Measurements from ENCODE around the gene HOMER1.

HOMER1 gene

DNA sequence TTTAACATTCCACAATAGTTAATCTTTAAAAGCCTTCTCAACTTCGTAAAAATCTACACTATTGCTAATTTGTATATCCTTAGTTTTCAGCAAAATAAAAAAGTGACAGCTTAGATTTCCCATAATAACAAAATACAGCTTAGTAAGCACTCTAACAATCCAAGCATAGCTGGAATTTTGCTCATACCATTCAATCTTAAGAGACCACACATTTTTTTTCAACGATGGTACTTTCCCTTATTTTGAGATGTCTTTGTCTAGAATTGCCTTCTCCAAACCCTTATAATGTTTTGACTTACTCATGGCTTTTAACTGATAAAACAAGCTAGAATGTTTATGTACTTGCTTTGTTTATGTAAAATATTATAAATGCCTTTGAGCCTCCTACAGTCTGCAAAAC lies 65.6 kb downstream of the HOMER1 start:
- Histone ChIP-seq H3K36me3 (peaks cover 32% of the 10 kb centered on the region), H3K27me3 (no peaks in the 10 kb centered on the region), H3K4me3 (no peak overlapping the region), H3K27ac (no peak overlapping the region), H3K4me2 (no peak overlapping the region), H3K9ac (no peak overlapping the region), H4K20me1 (no peaks in the 10 kb centered on the region), H3K4me1 (no peaks in the 10 kb centered on the region), H3K9me3 (no peaks in the 10 kb centered on the region)
- no peak for TF ChIP-seq Cebpa-rat (IDR thresholded peaks at IDR 0.05)

DNA sequence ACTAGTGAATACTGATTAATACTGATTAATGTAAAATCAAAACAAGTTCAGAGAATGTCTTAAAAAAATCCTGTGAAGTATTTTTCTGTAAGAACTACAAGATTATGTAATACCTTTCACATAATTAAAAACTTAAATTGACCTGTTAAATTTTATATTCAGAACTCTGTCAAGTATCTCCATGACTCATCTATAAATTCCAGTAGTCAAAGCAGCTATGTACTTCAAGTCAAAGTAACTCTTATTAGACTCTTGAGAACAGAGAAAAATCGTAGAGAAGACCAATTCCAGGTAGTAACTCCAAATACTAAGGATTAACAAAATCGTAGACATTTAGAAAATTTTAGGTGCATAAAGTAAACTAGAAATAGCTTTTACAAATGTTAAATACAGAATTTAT lies 77.1 kb downstream of the HOMER1 start:
- no peak overlapping the region for H3K4me2 ChIP-seq

DNA sequence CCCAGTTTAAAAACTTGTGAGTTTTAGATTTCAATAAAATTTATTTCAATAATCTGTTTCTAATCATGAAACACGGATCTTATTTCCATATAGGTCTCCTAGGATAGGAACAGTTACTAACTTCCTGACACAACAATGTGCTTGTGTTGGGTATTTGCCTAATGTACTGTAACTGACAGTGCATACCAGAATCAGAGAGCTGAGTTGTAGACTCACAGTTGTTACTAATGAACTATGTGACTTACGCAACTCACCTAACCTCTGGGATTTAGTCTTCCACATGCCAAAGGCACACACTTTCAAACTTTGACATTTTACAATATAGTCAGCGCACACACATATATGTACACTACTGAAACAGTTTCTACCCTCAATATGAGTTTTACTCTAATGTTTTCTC lies 77.7 kb downstream of the HOMER1 start:
- H3K4me1 ChIP-seq: no peaks in the 10 kb centered on the region
- peaks cover 38% of the 10 kb centered on the region for H3K36me3 ChIP-seq
- H3K27ac ChIP-seq: no peak overlapping the region
- H4K20me1 ChIP-seq: no peaks in the 10 kb centered on the region
- no peak for TF ChIP-seq Cebpa-rat (IDR thresholded peaks at IDR 0.05)
- H3K9me3 ChIP-seq: no peaks in the 10 kb centered on the region
- H3K27me3 ChIP-seq: no peaks in the 10 kb centered on the region
- no peak overlapping the region for H3K9ac ChIP-seq
- no peak overlapping the region for H3K4me3 ChIP-seq
- H3K4me2 ChIP-seq: no peak overlapping the region

More for the DNA sequence above, 77.1 kb downstream of the HOMER1 start:
- no peaks in the 10 kb centered on the region for H3K9me3 ChIP-seq
- H3K36me3 ChIP-seq: peaks cover 33% of the 10 kb centered on the region
- H3K4me1 ChIP-seq: no peaks in the 10 kb centered on the region
- no peaks in the 10 kb centered on the region for H4K20me1 ChIP-seq
- no peaks in the 10 kb centered on the region for H3K27me3 ChIP-seq
- H3K9ac ChIP-seq: no peak overlapping the region
- no peak overlapping the region for H3K4me3 ChIP-seq
- H3K27ac ChIP-seq: no peak overlapping the region
- no peak for TF ChIP-seq Cebpa-rat (IDR thresholded peaks at IDR 0.05)

DNA sequence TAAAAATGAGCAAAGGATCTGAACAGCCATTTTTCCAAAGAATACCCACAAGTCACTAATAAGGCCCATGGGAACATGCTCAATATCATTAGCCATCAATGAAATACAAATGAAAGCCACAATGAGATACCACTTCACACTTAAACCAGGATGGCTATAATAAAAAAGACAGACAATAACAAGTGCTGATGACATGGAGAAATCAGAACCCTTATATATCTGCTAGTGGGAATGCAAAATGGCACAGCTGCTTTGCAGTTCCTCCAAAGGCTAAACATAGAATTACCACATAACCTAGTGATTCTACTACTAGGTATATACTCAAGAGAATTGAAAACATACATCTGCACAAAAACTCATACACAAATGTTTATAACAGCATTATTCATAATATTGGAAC lies 83.7 kb downstream of the HOMER1 start:
- Histone ChIP-seq H3K36me3 (peaks cover 39% of the 10 kb centered on the region), H3K27ac (no peak overlapping the region)
- TF ChIP-seq Cebpa-rat (IDR thresholded peaks at IDR 0.05): no peak

DNA sequence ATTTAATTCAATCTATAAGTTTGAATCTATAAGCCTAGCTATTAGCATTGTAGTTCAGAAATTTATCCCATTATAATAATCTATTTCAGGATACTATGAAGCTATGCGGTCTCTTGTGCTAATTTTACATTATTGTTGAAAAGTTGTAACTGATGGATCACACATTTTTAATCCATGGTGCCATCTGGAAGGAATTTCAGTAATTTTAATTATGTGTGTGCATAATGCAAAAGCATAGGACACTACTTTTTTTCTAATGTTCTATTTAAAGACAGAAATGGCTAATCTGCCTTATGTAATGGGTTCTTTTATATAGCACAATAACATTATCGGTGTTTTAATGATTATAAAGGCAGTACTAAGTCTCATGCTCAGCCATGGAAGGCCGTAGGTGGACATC lies 90.6 kb downstream of the HOMER1 start:
- Histone ChIP-seq H3K9ac (no peak overlapping the region), H3K27ac (no peak overlapping the region), H3K27me3 (no peaks in the 10 kb centered on the region), H3K4me2 (no peak overlapping the region), H4K20me1 (no peaks in the 10 kb centered on the region), H3K4me3 (no peak overlapping the region), H3K4me1 (no peaks in the 10 kb centered on the region), H3K9me3 (no peaks in the 10 kb centered on the region), H3K36me3 (peaks cover 18% of the 10 kb centered on the region; the same call in 1 of the 2 replicates)
- TF ChIP-seq Cebpa-rat (IDR thresholded peaks at IDR 0.05): no peak

More for the DNA sequence above, 83.7 kb downstream of the HOMER1 start:
- Histone ChIP-seq H3K4me1 (no peaks in the 10 kb centered on the region), H3K9me3 (peaks cover 5% of the 10 kb centered on the region; the same call in 1 of the 2 replicates), H4K20me1 (no peaks in the 10 kb centered on the region), H3K9ac (no peak overlapping the region), H3K4me3 (no peak overlapping the region), H3K4me2 (no peak overlapping the region), H3K27me3 (no peaks in the 10 kb centered on the region)

DNA sequence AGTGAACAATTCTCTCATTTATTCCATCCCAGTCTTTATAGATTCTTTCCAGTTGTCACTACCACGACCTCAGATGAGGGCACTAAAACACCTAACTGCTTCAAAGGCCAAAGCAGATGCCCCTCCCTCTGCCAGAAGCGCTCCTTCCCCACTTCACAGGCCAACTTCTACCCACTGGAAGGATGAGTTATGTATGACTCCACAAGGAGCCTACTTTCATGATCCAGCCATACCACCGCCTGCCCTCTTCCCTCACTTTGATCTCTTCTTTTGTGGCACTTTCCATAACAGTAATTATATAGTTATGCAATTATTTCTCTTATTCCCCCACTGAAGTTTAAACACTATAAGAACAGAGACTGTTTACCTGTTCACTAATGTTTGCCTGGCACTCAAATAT lies 93.7 kb downstream of the HOMER1 start:
- H3K4me1 ChIP-seq: peaks cover 11% of the 10 kb centered on the region
- no peak for TF ChIP-seq Cebpa-rat (IDR thresholded peaks at IDR 0.05)
- H3K9me3 ChIP-seq: no peaks in the 10 kb centered on the region
- no peaks in the 10 kb centered on the region for H4K20me1 ChIP-seq
- no peak overlapping the region for H3K4me2 ChIP-seq
- H3K36me3 ChIP-seq: peaks cover 13% of the 10 kb centered on the region; the same call in 1 of the 2 replicates
- no peaks in the 10 kb centered on the region for H3K27me3 ChIP-seq
- no peak overlapping the region for H3K9ac ChIP-seq
- no peak overlapping the region for H3K27ac ChIP-seq
- H3K4me3 ChIP-seq: no peak overlapping the region

DNA sequence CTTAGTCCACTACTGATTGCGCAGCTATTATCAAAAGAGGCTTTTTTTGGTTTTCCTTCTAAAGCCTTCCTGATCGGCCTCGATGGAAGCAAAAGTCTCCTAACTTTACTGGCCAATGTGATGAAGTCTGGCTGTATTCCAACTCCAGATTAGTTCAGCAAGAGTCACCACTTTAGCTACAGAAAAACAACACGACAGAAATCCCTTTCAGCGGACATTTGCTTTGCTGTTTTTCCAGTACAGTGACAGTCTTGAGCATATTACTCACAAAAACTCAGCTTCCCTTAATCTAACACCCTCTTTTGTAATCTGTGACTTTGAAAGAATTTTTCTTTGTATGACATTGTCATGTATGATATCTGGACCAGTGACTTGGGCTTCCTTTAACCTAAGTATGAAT lies 95.7 kb downstream of the HOMER1 start:
- Histone ChIP-seq H3K9ac (no peak overlapping the region), H3K27me3 (no peaks in the 10 kb centered on the region), H3K9me3 (no peaks in the 10 kb centered on the region), H3K27ac (no peak overlapping the region), H3K4me3 (no peak overlapping the region), H3K4me2 (no peak overlapping the region), H4K20me1 (no peaks in the 10 kb centered on the region), H3K36me3 (peaks cover 15% of the 10 kb centered on the region), H3K4me1 (peaks cover 11% of the 10 kb centered on the region)
- TF ChIP-seq Cebpa-rat (IDR thresholded peaks at IDR 0.05): no peak

DNA sequence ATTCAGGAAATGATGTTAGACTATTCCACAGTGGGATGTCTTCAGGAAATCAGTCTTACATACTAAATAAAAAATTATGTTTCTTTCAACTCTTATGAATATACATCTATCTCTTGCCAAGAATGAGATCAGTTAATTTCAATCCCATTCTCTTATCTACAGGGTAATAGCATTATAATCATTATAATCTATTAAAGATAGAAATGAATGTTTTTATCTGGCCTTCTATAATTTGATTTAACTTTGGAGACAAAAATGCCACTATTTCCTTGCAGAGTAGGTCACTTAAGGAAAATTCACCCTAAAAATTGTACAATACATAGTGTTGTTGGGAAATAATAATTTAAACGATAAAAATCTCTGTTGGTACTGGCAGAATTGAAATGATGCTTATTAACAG lies 96.4 kb downstream of the HOMER1 start:
- H3K4me2 ChIP-seq: no peak overlapping the region
- no peaks in the 10 kb centered on the region for H3K27me3 ChIP-seq
- H3K36me3 ChIP-seq: peaks cover 15% of the 10 kb centered on the region
- no peak overlapping the region for H3K9ac ChIP-seq
- no peaks in the 10 kb centered on the region for H4K20me1 ChIP-seq
- peaks cover 11% of the 10 kb centered on the region for H3K4me1 ChIP-seq
- H3K4me3 ChIP-seq: no peak overlapping the region
- no peaks in the 10 kb centered on the region for H3K9me3 ChIP-seq
- no peak overlapping the region for H3K27ac ChIP-seq
- TF ChIP-seq Cebpa-rat (IDR thresholded peaks at IDR 0.05): no peak

DNA sequence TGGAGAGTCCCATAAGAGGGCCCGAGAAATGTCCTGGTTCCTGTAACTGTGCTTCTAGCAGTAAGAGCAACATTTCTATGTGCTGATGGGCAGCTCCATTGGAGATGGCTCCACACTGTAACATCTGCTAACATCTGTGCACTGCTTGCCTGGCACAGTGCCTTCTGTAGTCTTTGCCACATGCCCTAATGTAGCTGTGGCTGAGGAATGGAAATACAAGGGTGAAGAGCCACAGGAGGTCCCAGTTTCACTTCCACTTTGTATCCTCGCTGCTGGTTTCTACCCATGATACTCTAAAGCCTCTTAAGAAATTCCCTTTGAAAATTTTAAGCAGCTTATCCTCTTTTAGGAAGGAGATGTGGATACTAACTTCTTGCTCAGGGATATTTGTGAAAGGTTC lies 97.4 kb downstream of the HOMER1 start:
- H3K36me3 ChIP-seq: peaks cover 15% of the 10 kb centered on the region
- H3K4me3 ChIP-seq: no peak overlapping the region
- H3K4me2 ChIP-seq: peak overlapping the region; percentile 13; the same call in 1 of the 2 replicates

DNA sequence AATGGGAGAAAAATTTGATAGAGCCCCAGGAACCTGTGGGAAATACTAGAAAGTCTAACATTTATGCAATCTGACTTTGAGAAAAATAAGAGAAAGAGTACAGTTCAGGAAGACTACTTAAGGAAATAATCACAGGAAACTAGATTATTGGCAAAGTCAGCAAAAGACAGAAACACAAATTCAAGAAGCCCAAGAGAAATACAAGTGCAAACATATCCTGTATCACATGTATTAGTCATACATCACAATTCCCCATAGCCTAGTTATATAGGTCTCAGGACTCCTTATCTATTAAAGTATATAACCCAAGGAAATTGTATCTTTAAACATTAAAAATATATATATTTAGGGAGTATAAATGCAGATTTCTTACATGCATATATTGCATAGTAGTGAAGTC lies 100.8 kb downstream of the HOMER1 start:
- Histone ChIP-seq H3K27ac (no peak overlapping the region), H3K4me1 (peaks cover 18% of the 10 kb centered on the region), H3K9ac (no peak overlapping the region), H3K9me3 (peaks cover 19% of the 10 kb centered on the region), H3K4me2 (no peak overlapping the region), H4K20me1 (no peaks in the 10 kb centered on the region), H3K27me3 (no peaks in the 10 kb centered on the region), H3K4me3 (no peak overlapping the region), H3K36me3 (peaks cover 34% of the 10 kb centered on the region)
- no peak for TF ChIP-seq Cebpa-rat (IDR thresholded peaks at IDR 0.05)

More for the DNA sequence above, 97.4 kb downstream of the HOMER1 start:
- Histone ChIP-seq H3K9ac (no peak overlapping the region), H3K4me1 (peaks cover 11% of the 10 kb centered on the region), H3K27me3 (no peaks in the 10 kb centered on the region), H3K27ac (no peak overlapping the region), H4K20me1 (no peaks in the 10 kb centered on the region), H3K9me3 (no peaks in the 10 kb centered on the region)
- TF ChIP-seq Cebpa-rat (IDR thresholded peaks at IDR 0.05): no peak

DNA sequence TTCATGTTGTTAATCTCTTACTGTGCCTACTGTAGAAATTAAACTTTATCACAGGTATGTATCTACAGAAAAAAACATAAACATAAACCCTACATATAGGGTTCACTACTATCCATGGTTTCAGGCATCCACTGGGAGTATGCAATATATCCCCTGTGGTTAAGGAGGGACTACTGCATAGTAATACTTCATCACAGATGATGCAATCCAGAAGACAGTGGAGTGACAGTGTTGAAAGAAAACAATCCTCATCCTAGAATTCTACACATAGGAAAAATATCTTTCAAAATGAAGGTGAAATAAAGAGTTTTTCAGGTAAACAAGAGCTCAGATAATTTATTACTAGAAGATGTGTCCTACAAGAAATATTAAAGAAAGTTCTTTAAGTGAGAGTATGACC lies 105.9 kb downstream of the HOMER1 start:
- no peak for TF ChIP-seq Cebpa-rat (IDR thresholded peaks at IDR 0.05)
- H3K4me3 ChIP-seq: no peak overlapping the region
- H3K4me1 ChIP-seq: peaks cover 7% of the 10 kb centered on the region
- H3K4me2 ChIP-seq: no peak overlapping the region
- no peak overlapping the region for H3K9ac ChIP-seq
- peaks cover 55% of the 10 kb centered on the region for H3K36me3 ChIP-seq
- peaks cover 26% of the 10 kb centered on the region for H3K9me3 ChIP-seq
- H3K27ac ChIP-seq: no peak overlapping the region
- H3K27me3 ChIP-seq: no peaks in the 10 kb centered on the region
- H4K20me1 ChIP-seq: no peaks in the 10 kb centered on the region
